HG03521 (cell line): ENCODE results near the gene ACTN4.
"Not testable (repeated sequence)": the region's sequence is repeated elsewhere in the genome, so short reads cannot be mapped to it uniquely, and the experiment has no call there.

Experiments used
- ATAC-seq: cut with Tn5 transposase; IDR thresholded peaks from one replicate; pipeline ENCODE4 v1.9.1; 2021; ENCODE audit warnings: mild to moderate bottlenecking, moderate library complexity; ENCODE audit not compliant: unreplicated experiment

The ACTN4 gene

GRCh38 chr19:38761884-38762389 is 114.5 kb downstream of the ACTN4 start:
- ATAC-seq, result not testable (repeated sequence)

GRCh38 chr19:38763795-38764220 is 116.4 kb downstream of the ACTN4 start:
- ATAC-seq, result no peak

DNA sequence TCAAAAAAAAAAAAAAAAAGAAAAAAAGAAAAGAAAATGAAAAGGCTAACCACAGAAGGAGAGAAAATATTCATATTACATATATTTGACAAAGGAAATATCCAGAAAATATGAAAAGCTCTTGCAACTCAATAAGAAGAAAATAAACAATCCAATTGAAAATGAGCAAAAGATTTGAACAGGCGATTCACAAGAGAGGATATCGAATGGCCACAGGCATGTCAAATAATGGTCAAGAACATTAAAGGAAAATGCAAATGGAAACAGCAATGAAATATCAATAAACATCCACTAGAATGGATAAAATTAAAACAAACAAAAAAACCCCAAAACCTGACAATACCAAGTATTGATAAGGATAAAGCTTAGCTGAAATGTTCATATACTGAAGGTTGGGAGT is 117.8 kb downstream of the ACTN4 start:
- ATAC-seq, result no peak

- ATAC-seq, result no peak
These were observed 119.0 kb downstream of the ACTN4 start for GRCh38 chr19:38766276-38767047.

GRCh38 chr19:38769635-38770211 is 122.3 kb downstream of the ACTN4 start:
- ATAC-seq, result peak; percentile 54

DNA sequence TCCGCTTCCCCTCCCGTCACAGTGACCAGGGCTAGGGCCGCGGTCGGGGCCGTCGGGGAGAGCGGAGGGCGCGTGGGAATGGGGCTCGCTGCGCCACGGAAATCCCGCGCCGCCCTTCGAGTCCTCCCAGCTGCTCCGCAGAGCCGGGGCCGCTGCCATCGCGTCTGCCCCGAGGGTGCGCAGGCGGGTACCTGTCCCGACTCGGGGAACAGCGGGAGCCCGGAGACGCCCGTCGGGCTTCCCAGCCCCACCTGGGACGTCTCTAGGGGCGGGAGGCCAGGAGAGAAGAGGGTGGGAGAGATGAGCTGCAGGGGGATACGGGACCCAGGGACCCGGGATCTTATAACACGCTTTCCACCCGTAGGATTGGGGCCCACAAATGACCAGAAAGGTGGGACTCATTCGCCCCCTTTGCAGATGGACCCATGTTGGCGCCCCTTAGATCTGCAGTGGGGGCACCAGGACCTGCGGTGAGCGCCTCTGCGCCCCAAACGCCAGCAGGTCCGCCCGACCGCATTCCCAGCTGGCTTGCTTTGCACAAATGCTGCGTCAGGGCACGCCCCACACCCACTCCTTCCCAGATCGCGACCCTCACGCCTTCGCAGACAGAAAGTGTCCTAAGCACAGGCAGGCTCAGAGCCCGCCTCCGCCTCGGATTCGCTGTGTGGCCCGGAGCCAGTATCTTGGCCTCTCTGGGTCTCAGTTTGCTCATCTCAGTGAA is 122.9 kb downstream of the ACTN4 start:
- not testable (repeated sequence) for ATAC-seq

- ATAC-seq, result not testable (repeated sequence)
These were observed 123.5 kb downstream of the ACTN4 start for GRCh38 chr19:38770949-38771275.

DNA sequence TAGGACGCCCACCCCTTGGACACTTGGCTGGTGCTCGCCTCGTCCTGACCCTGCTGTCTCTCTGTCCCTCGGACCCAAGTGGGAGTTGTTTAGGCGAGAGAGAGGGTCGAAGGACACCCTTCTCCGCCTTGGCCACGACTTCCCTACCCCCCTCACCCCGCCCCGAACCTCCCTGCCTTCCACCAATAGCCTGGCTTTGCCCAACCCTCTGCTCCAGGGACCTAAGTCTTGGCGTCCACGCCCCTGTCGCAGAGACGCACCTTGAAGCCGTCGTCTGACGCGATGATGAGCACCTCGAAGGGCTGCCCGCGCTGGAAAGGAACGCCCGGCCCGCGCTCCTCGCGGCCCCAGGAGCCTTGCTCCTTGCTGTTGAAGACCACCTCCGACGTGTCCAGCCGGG is 124.1 kb downstream of the ACTN4 start:
- ATAC-seq, result not testable (repeated sequence)

DNA sequence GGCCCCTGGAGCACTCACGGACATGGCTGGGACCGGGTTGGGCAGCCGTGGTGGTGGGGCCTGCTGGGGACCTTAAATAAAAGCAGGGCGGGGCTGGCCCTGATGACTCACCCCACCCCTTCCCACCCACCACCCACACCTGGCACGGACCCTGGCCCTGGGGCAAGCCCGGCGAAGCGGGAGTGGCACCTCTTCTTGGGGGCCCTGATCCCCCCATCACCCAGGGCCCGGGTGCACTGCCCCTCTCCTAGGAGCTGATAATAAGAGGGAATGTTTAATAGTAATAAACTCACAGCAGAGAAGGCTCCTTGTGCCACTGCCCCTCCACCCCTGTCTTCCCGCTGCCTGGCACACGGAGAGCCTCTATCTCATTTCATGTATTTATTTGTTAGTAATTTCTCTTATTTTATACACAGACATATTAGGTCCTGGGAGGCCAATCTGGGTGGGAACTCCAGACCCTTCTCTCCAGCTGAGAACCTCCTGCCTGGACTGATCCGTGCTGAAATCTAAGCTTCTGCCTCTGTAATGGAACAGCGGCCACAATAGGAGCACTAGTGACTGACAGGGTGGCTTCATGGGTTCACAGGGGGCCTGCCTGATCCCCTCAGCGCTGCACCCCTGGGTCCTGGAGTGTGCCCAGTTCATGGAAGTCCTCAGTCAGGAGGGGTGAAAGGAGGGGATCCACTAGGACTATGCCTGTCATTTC is 126.2 kb downstream of the ACTN4 start, which contains the start of gene LGALS7:
Gene LGALS7 (minus strand): TSS at position 49 of the 709 bp plus-strand sequence. CDS start 25 bp downstream, at position 24.
- ATAC-seq, result no peak

DNA sequence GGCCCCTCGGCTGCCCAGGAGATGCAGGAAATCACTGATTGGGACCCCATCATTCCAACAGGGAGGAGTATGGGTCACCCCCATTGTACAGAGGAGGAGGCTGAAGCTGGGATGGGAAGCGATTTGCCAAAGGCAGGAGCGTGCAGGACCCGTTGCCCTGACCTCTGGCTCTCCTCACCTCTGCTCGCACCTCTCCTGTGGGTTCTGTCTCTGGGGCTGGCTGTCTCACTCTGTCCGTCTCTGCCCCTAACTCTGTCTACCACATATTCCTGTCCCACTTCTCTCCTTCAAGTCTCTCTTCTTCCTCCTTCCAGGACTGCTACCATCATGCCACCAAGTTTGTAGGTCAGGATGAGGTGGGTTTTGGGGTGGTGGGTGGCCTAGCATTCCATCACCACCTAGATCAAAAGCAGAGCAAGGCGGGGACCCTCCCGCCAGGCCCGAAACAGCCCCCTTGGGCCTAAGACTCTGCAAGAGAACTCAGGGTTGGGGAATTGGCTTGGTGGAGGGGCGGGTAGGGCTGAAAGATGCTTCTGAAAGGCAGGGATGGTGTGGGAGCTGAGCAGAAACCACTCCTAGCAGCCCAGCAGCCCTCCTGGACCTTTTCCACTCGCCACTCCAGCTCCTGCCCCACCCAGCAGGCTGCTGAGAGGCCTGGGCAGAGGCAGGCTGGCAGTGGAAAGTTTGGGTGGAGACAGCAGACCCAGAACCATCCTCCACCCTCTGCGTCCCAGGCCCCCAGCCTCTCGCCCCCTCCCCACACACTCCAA is 126.9 kb downstream of the ACTN4 start:
- ATAC-seq, result no peak

DNA sequence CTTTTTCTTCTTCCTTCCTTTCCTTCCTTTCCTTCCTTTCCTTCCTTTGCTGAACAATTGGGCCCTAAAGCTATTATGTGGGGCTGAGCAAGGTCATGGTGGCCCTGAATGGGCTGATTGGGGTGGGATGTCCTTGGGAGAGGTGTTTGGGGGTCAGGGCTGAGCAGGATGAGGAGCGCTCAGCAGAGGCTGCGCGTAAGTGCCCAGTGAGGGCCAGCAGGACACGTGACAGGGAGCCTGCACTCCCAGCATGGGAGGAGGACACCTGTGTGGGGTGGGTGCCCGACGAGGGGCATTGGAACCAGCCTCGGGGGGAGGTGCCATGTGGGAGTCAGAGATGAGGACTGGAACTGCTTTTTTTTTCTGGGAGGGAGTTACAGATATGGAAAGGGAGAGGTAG is 131.3 kb downstream of the ACTN4 start:
- ATAC-seq, result no peak

GRCh38 chr19:38780443-38780842 is 133.0 kb downstream of the ACTN4 start:
- no peak for ATAC-seq

DNA sequence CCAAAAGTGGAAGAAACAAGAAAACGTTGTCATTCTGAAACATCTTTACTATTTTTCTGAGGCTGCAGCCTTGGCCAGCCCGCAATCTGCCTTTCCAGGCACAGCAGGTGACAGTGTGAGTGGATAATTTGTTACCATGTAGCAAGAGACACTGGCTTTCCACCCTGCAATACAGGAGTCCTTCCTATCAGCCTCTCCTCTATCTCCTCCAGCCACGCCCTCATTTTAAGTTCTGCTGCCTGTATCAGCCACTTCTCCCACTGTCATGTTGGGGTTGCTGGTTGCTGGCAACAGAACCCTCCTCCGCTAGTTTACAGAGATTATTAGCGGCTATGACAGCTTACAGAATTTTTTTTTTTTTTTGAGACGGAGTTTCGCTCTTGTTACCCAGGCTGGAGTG is 133.6 kb downstream of the ACTN4 start:
- no peak for ATAC-seq
